Endothelial cell (in vitro differentiated cells): ENCODE data around the gene CRYBB1. TPM values are rescaled to one million over a fixed set of nuclear protein-coding genes. Genes with fewer than 3 reads are reported as not detected.

Experiments used
- DNase-seq: peaks from one replicate; pipeline ENCODE4 v3.0.0; 2021; ENCODE audit warnings: low spot score
- H3K27ac Mint-ChIP-seq: one replicate; pipeline ENCODE4 v1.8.0; 2021; ENCODE audit warnings: mixed read lengths, inconsistent platforms; ENCODE audit not compliant: unreplicated experiment
- H3K27me3 Mint-ChIP-seq: one replicate; pipeline ENCODE4 v1.8.0; 2021; ENCODE audit warnings: mild to moderate bottlenecking, moderate library complexity, mixed read lengths, inconsistent platforms; ENCODE audit not compliant: unreplicated experiment
- H3K36me3 Mint-ChIP-seq: one replicate; pipeline ENCODE4 v1.8.0; 2021; ENCODE audit warnings: mild to moderate bottlenecking, low read depth, mixed read lengths, inconsistent platforms; ENCODE audit not compliant: unreplicated experiment
- H3K4me1 Mint-ChIP-seq: one replicate; pipeline ENCODE4 v1.8.0; 2021; ENCODE audit warnings: mild to moderate bottlenecking, mixed read lengths, inconsistent platforms; ENCODE audit not compliant: unreplicated experiment
- H3K4me3 Mint-ChIP-seq: one replicate; pipeline ENCODE4 v1.8.0; 2021; ENCODE audit warnings: mild to moderate bottlenecking, mixed read lengths, inconsistent platforms; ENCODE audit not compliant: unreplicated experiment
- H3K9me3 Mint-ChIP-seq: one replicate; pipeline ENCODE4 v1.8.0; 2021; ENCODE audit warnings: mixed read lengths, inconsistent platforms; ENCODE audit not compliant: unreplicated experiment
- CTCF ChIP-seq: fragments of 200-600 bp; sonication (generic); IDR thresholded peaks from one replicate; pipeline ENCODE4 v1.5.0; 2021; ENCODE audit warnings: antibody characterized with exemption; ENCODE audit not compliant: unreplicated experiment
- total RNA-seq: library from RNA; stranded (reverse); fragmentation: NEBNext Ultra II Directional; extraction: Animal tissue kit (Norgen Biotek cat#: 25700); gene quantifications from one replicate; pipeline ENCODE4 v1.2.1, GENCODE V29; 2021; ENCODE audit not compliant: unreplicated experiment

The CRYBB1 gene
- total RNA-seq, 1 donor from 2014 or later: 9.5 TPM

- TF ChIP-seq CTCF: no peak
- no peaks in the 10 kb centered on the region for H3K36me3 Mint-ChIP-seq
- H3K4me1 Mint-ChIP-seq: peaks cover 44% of the 10 kb centered on the region
- H3K27ac Mint-ChIP-seq: no peak overlapping the region
- H3K9me3 Mint-ChIP-seq: no peaks in the 10 kb centered on the region
- H3K27me3 Mint-ChIP-seq: peaks cover 2% of the 10 kb centered on the region
- no peak overlapping the region for H3K4me3 Mint-ChIP-seq
- DNase-seq: no peak
Observed at GRCh38 chr22:26636296-26636695, 18.5 kb upstream of the CRYBB1 start.

GRCh38 chr22:26635117-26635516 is 17.3 kb upstream of the CRYBB1 start:
- H3K9me3 Mint-ChIP-seq: no peaks in the 10 kb centered on the region
- TF ChIP-seq CTCF: no peak
- H3K36me3 Mint-ChIP-seq: no peaks in the 10 kb centered on the region
- no peak overlapping the region for H3K27ac Mint-ChIP-seq
- H3K27me3 Mint-ChIP-seq: peaks cover 4% of the 10 kb centered on the region
- no peak for DNase-seq
- no peak overlapping the region for H3K4me3 Mint-ChIP-seq
- H3K4me1 Mint-ChIP-seq: peaks cover 33% of the 10 kb centered on the region

- peaks cover 3% of the 10 kb centered on the region for H3K27me3 Mint-ChIP-seq
- H3K36me3 Mint-ChIP-seq: no peaks in the 10 kb centered on the region
- no peak for TF ChIP-seq CTCF
- DNase-seq: no peak
- no peaks in the 10 kb centered on the region for H3K9me3 Mint-ChIP-seq
- H3K4me1 Mint-ChIP-seq: peaks cover 28% of the 10 kb centered on the region
- no peak overlapping the region for H3K4me3 Mint-ChIP-seq
- no peak overlapping the region for H3K27ac Mint-ChIP-seq
Observed at GRCh38 chr22:26634189-26634588, 16.4 kb upstream of the CRYBB1 start.

GRCh38 chr22:26632422-26633155 is 14.8 kb upstream of the CRYBB1 start:
- no peak for TF ChIP-seq CTCF
- peaks cover 31% of the 10 kb centered on the region for H3K4me1 Mint-ChIP-seq
- peaks cover 3% of the 10 kb centered on the region for H3K36me3 Mint-ChIP-seq
- H3K4me3 Mint-ChIP-seq: peak overlapping the region; percentile 17
- peaks cover 3% of the 10 kb centered on the region for H3K27me3 Mint-ChIP-seq
- H3K27ac Mint-ChIP-seq: peak overlapping the region; percentile 97
- DNase-seq: no peak
- no peaks in the 10 kb centered on the region for H3K9me3 Mint-ChIP-seq

- TF ChIP-seq CTCF: no peak
- no peaks in the 10 kb centered on the region for H3K9me3 Mint-ChIP-seq
- H3K4me3 Mint-ChIP-seq: no peak overlapping the region
- DNase-seq: no peak
- H3K27ac Mint-ChIP-seq: peak overlapping the region; percentile 87
- H3K36me3 Mint-ChIP-seq: peaks cover 3% of the 10 kb centered on the region
- peaks cover 3% of the 10 kb centered on the region for H3K27me3 Mint-ChIP-seq
- H3K4me1 Mint-ChIP-seq: peaks cover 31% of the 10 kb centered on the region
Observed at GRCh38 chr22:26631282-26631681, 13.5 kb upstream of the CRYBB1 start.
